H9 (cell line): ENCODE results near the gene ASB5. TPM values are rescaled to one million over a fixed set of nuclear protein-coding genes. Genes with fewer than 3 reads are reported as not detected.

ENCODE experiments used
- DNase-seq: peaks from one replicate; pipeline ENCODE4 v3.0.0-alpha.2; 2017
- H2AFZ ChIP-seq: one replicate; pipeline ENCODE4 v1.6.1; 2013; ENCODE audit warnings: mild to moderate bottlenecking, low read length, control low read depth, moderate library complexity
- H2AK5ac ChIP-seq: 2 replicates; pipeline ENCODE4 v1.6.1; 2013; ENCODE audit warnings: low read length, control low read depth, mixed read lengths; ENCODE audit not compliant: insufficient read length
- H2BK120ac ChIP-seq: one replicate; pipeline ENCODE4 v1.6.1; 2013; ENCODE audit warnings: low read depth, mild to moderate bottlenecking, low read length, control low read depth, inconsistent platforms; ENCODE audit not compliant: poor library complexity, severe bottlenecking
- H2BK12ac ChIP-seq: 2 replicates; pipeline ENCODE4 v1.6.1; 2013; ENCODE audit warnings: low read length, control low read depth, mixed read lengths, low read depth; ENCODE audit not compliant: insufficient read length
- H2BK15ac ChIP-seq: 2 replicates; pipeline ENCODE4 v1.6.1; 2013; ENCODE audit warnings: low read depth, low read length, control low read depth
- H2BK20ac ChIP-seq: one replicate; pipeline ENCODE4 v1.6.1; 2013; ENCODE audit warnings: low read depth, mild to moderate bottlenecking, low read length, control low read depth, inconsistent platforms; ENCODE audit not compliant: poor library complexity, severe bottlenecking
- H2BK5ac ChIP-seq: 2 replicates; pipeline ENCODE4 v1.6.1; 2013; ENCODE audit warnings: low read length, control low read depth, mixed read lengths; ENCODE audit not compliant: insufficient read length
- H3K14ac ChIP-seq: 2 replicates; pipeline ENCODE4 v1.6.1; 2013; ENCODE audit warnings: low read length, control low read depth; ENCODE audit not compliant: insufficient read depth
- H3K18ac ChIP-seq: 2 replicates; pipeline ENCODE4 v1.6.1; 2013; ENCODE audit warnings: low read depth, mild to moderate bottlenecking, mixed read lengths, low read length, control low read depth; ENCODE audit not compliant: insufficient read length
- H3K23ac ChIP-seq: 2 replicates; pipeline ENCODE4 v1.6.1; 2013; ENCODE audit warnings: low read length, control low read depth, mixed read lengths, low read depth; ENCODE audit not compliant: insufficient read length
- H3K23me2 ChIP-seq: 2 replicates; pipeline ENCODE4 v1.6.1; 2013; ENCODE audit warnings: low read depth, mild to moderate bottlenecking, mixed read lengths, low read length, control low read depth; ENCODE audit not compliant: insufficient read length, poor library complexity, severe bottlenecking
- H3K27ac ChIP-seq: 2 replicates; pipeline ENCODE4 v1.5.1; 2013; ENCODE audit warnings: low read length, control low read depth, mixed read lengths, low read depth; ENCODE audit not compliant: insufficient read length
- H3K27me3 ChIP-seq: 2 replicates; pipeline ENCODE4 v1.6.1; 2013; ENCODE audit warnings: low read length, control low read depth, inconsistent platforms; ENCODE audit not compliant: insufficient read depth
- H3K4ac ChIP-seq: 2 replicates; pipeline ENCODE4 v1.6.1; 2013; ENCODE audit warnings: low read depth, mild to moderate bottlenecking, control low read depth, inconsistent platforms, low read length, moderate library complexity
- H3K4me1 ChIP-seq: 2 replicates; pipeline ENCODE4 v1.6.1; 2013; ENCODE audit warnings: low read length, control low read depth, inconsistent platforms; ENCODE audit not compliant: insufficient read depth
- H3K4me2 ChIP-seq: 2 replicates; pipeline ENCODE4 v1.6.1; 2013; ENCODE audit warnings: low read length, control low read depth, mixed read lengths; ENCODE audit not compliant: insufficient read length, insufficient read depth
- H3K56ac ChIP-seq: 2 replicates; pipeline ENCODE4 v1.6.1; 2013; ENCODE audit warnings: low read depth, mild to moderate bottlenecking, mixed read lengths, low read length, control low read depth; ENCODE audit not compliant: insufficient read length
- H3K79me1 ChIP-seq: 2 replicates; pipeline ENCODE4 v1.6.1; 2013; ENCODE audit warnings: low read depth, mild to moderate bottlenecking, moderate library complexity, low read length, control low read depth, inconsistent platforms; ENCODE audit not compliant: insufficient read depth, poor library complexity, severe bottlenecking
- H3K79me2 ChIP-seq: 2 replicates; pipeline ENCODE4 v1.6.1; 2013; ENCODE audit warnings: low read length, control low read depth, inconsistent platforms; ENCODE audit not compliant: insufficient read depth
- H3K9ac ChIP-seq: 2 replicates; pipeline ENCODE4 v1.6.1; 2013; ENCODE audit warnings: low read length, control low read depth, mixed read lengths; ENCODE audit not compliant: insufficient read length; ENCODE audit errors: extremely low read depth
- H3K9me3 ChIP-seq: one replicate; pipeline ENCODE4 v1.6.1; 2013; ENCODE audit warnings: low read depth, low read length, inconsistent platforms; ENCODE audit not compliant: control insufficient read depth
- H3T11ph ChIP-seq: one replicate; pipeline ENCODE4 v1.6.1; 2013; ENCODE audit warnings: mild to moderate bottlenecking, low read length, control low read depth, inconsistent platforms
- H4K20me1 ChIP-seq: one replicate; pipeline ENCODE4 v1.6.1; 2013; ENCODE audit not compliant: control insufficient read depth, insufficient read length, insufficient read depth
- H4K5ac ChIP-seq: 2 replicates; pipeline ENCODE4 v1.6.1; 2013; ENCODE audit warnings: low read depth, mild to moderate bottlenecking, mixed read lengths, low read length, control low read depth; ENCODE audit not compliant: insufficient read length
- H4K8ac ChIP-seq: replicated peaks from 2 replicates; pipeline ENCODE4 v1.6.1; 2013; ENCODE audit warnings: low read length, control low read depth, mixed read lengths, low read depth; ENCODE audit not compliant: insufficient read length
- H4K91ac ChIP-seq: 2 replicates; pipeline ENCODE4 v1.6.1; 2013; ENCODE audit warnings: low read depth, mild to moderate bottlenecking, moderate library complexity, mixed read lengths, low read length, control low read depth; ENCODE audit not compliant: insufficient read length
- H3K27ac Mint-ChIP-seq, 3 experiments: 2 replicates in 2 of 3; 3 replicates in 1 of 3; pipeline ENCODE4 v1.8.0; 2020 to 2021; ENCODE audit warnings: mixed read lengths in 3 of 3, mild to moderate bottlenecking in 1 of 3, moderate library complexity in 1 of 3
- H3K27me3 Mint-ChIP-seq: 2 replicates; pipeline ENCODE4 v1.8.0; 2021; ENCODE audit warnings: low read depth, mild to moderate bottlenecking, moderate library complexity, mixed read lengths
- H3K36me3 Mint-ChIP-seq, 3 experiments: 2 replicates in 2 of 3; 3 replicates in 1 of 3; pipeline ENCODE4 v1.8.0; 2020 to 2021; ENCODE audit warnings: low read depth in 3 of 3, mixed read lengths in 3 of 3; ENCODE audit not compliant: insufficient read depth in 1 of 3
- H3K4me1 Mint-ChIP-seq, 2 experiments: 2 replicates each; pipeline ENCODE4 v1.8.0; 2020; ENCODE audit warnings: mixed read lengths in 2 of 2
- H3K4me3 Mint-ChIP-seq, 2 experiments: 2 replicates in 1 of 2; 3 replicates in 1 of 2; pipeline ENCODE4 v1.8.0; 2020 to 2021; ENCODE audit warnings: mild to moderate bottlenecking in 2 of 2, mixed read lengths in 2 of 2, moderate library complexity in 1 of 2
- H3K9me3 Mint-ChIP-seq, 2 experiments: 2 replicates in 1 of 2; 3 replicates in 1 of 2; pipeline ENCODE4 v1.8.0; 2020; ENCODE audit warnings: mild to moderate bottlenecking in 2 of 2, mixed read lengths in 2 of 2, moderate library complexity in 1 of 2
- CTCF ChIP-seq: fragments of 200-600 bp; sonication (generic); conservative IDR thresholded peaks from 3 replicates; pipeline ENCODE4 v1.8.0; 2021; ENCODE audit warnings: antibody characterized with exemption, mild to moderate bottlenecking
- WGBS: extraction: QIAGEN DNeasy Blood & Tissue Kit; methylation state at CpG from one replicate; pipeline ENCODE4 v1.1.7; 2013; ENCODE audit warnings: missing lambda C conversion rate, low lambda C conversion rate, mixed read lengths; ENCODE audit not compliant: insufficient read length; ENCODE audit errors: extremely low coverage; 5-methylcytosine and 5-hydroxymethylcytosine counted together
- total RNA-seq: library from RNA; stranded (reverse); gene quantifications from 2 replicates; pipeline ENCODE4 v1.2.1, GENCODE V29; 2021

The ASB5 gene
- total RNA-seq, 1 experiment from 2014 or later = not detected

DNA sequence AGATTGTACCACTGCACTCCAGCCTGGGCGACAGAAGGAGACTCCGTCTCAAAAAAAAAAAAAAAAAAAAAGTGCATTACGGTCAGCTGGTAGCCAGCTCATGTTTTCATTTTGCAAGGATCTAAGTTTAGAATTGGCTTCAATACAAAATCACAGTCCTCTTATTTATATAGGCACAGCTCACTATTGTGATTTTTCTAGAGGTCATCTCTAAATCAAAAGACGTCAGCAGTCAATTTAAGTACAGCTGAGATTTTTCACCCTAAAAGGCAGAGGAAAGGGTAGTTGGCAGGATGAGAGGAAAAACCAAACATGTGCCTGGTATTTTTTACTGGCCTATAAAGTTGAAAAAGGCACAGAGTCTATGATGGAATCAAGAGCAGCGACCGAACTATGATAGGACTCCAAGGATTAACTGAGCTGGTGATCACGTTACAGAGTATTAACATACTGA is 30.8 kb downstream of the ASB5 start:
- no peak overlapping the region for H3K27ac ChIP-seq
- Mint-ChIP-seq H3K9me3 (no peaks in the 10 kb centered on the region), H3K36me3 (no peaks in the 10 kb centered on the region), H3K4me1 (peaks cover 19 to 22% of the 10 kb centered on the region in 2 experiments), H3K27me3 (no peaks in the 10 kb centered on the region), H3K4me3 (no peak overlapping the region), H3K27ac (no peak overlapping the region; a peak in 2 of 7 replicates)
- H3K79me2 ChIP-seq = no peaks in the 10 kb centered on the region
- no peak overlapping the region for H3T11ph ChIP-seq
- no peak overlapping the region for H3K14ac ChIP-seq
- H3K23ac ChIP-seq = no peak overlapping the region
- H3K56ac ChIP-seq = no peak overlapping the region
- no peaks in the 10 kb centered on the region for H3K4me1 ChIP-seq
- H3K79me1 ChIP-seq = no peaks in the 10 kb centered on the region
- no peak overlapping the region for H3K9ac ChIP-seq
- no peaks in the 10 kb centered on the region for H3K27me3 ChIP-seq
- no CpG with 5 or more reads among the region's 7 CpGs for WGBS
- H4K20me1 ChIP-seq = no peaks in the 10 kb centered on the region
- no peaks in the 10 kb centered on the region for H3K23me2 ChIP-seq
- no peak for DNase-seq
- TF ChIP-seq CTCF = no peak
- H2BK12ac ChIP-seq = no peak overlapping the region
- H2BK15ac ChIP-seq = no peak overlapping the region
- H2BK120ac ChIP-seq = no peak overlapping the region
- no peak overlapping the region for H3K4me2 ChIP-seq
- H2BK5ac ChIP-seq = no peak overlapping the region
- H3K18ac ChIP-seq = no peak overlapping the region
- H4K5ac ChIP-seq = no peak overlapping the region
- H3K9me3 ChIP-seq = no peaks in the 10 kb centered on the region
- H2BK20ac ChIP-seq = no peak overlapping the region
- H2AK5ac ChIP-seq = no peak overlapping the region
- no peak overlapping the region for H4K8ac ChIP-seq
- no peak overlapping the region for H4K91ac ChIP-seq
- H3K4ac ChIP-seq = no peak overlapping the region
- no peak overlapping the region for H2AFZ ChIP-seq
